ENCODE results near the gene FKBP7.
"Not testable (repeated sequence)": the region's sequence is repeated elsewhere in the genome, so short reads cannot be mapped to it uniquely, and the experiment has no call there.

Gene FKBP7

GRCh38 chr2:178485356-178485755, 7.0 kb upstream of the FKBP7 start:
- DNase-seq (ENCODE audit: low read depth in 2 of 2): no peak

GRCh38 chr2:178484245-178485041, 6.0 kb upstream of the FKBP7 start:
- DNase-seq (ENCODE audit: low read depth in 2 of 2): no peak

- DNase-seq (ENCODE audit: low read depth in 2 of 2): no peak
These were observed 4.0 kb upstream of the FKBP7 start for GRCh38 chr2:178482437-178482836.

GRCh38 chr2:178480227-178481181, 2.1 kb upstream of the FKBP7 start, which contains the start of gene PLEKHA3:
Gene PLEKHA3 (plus strand): TSS chr2:178480457. CDS start chr2:178480870, 413 bp downstream.
- DNase-seq (ENCODE audit: low read depth in 2 of 2): peak; percentile 55 to 68

GRCh38 chr2:178479758-178480226, 1.4 kb upstream of the FKBP7 start:
- no peak for DNase-seq (ENCODE audit: low read depth in 2 of 2)

- DNase-seq (ENCODE audit: low read depth in 2 of 2): no peak
These were observed 846 bp upstream of the FKBP7 start for GRCh38 chr2:178479275-178479616.

GRCh38 chr2:178478130-178478438, 316 bp downstream of the FKBP7 start:
- no peak for DNase-seq (ENCODE audit: low read depth in 2 of 2)

DNA sequence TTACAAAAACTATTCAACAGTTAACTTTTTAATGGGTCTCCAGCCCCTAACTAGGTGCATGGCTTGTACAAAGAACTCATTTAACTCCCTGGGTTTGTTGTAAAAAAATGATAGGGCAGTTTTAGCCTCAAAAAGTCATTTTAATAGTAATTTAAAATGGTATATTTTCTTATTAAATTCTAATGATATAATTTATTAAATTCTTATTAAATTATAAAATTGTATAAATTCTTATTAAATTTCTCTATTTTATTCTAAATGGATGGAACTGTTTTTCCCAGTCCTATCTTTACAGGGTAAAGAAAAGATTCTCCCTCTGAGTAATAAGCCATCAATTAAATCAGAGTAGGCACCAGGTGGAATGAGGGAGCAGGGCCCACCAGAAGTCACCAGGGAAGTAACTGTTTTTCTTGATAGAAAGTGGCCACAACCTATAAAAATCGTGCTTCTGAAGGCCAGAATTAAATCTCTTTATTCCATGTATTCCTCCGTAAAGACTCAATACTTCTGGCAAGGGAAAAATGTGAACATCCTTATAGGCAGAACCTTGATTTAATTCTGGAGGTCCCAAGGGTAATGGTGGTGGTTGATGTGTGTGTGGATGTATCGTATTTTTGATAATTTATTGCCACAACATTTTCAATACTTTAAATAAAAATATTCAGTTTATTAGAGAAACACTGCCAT, 814 bp downstream of the FKBP7 start:
- no peak for DNase-seq (ENCODE audit: low read depth in 2 of 2)

GRCh38 chr2:178476477-178476876, 1.9 kb downstream of the FKBP7 start:
- no peak for DNase-seq (ENCODE audit: low read depth in 2 of 2)

- DNase-seq (ENCODE audit: low read depth in 2 of 2): no peak
These were observed 3.8 kb downstream of the FKBP7 start for GRCh38 chr2:178474560-178474959.

DNA sequence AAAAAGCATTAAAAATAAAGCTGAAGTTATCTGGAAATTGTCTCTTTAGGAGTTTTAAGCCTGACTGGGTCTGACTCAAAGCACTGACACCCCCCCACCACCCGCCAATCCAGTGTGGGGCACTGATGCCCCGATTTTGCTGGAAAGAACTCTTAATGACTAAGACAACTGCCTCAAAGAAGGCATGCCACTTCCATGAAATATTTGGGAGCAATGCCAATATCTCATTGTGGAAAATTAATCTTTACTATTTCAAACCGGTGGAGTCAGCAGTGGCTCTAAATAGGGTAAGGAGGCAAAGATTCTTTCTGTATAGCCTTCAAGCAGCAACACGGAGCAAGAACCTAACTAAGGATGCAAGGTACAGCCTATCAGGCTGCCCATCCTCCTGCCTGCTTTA, 4.5 kb downstream of the FKBP7 start:
- DNase-seq (ENCODE audit: low read depth in 2 of 2): no peak

DNA sequence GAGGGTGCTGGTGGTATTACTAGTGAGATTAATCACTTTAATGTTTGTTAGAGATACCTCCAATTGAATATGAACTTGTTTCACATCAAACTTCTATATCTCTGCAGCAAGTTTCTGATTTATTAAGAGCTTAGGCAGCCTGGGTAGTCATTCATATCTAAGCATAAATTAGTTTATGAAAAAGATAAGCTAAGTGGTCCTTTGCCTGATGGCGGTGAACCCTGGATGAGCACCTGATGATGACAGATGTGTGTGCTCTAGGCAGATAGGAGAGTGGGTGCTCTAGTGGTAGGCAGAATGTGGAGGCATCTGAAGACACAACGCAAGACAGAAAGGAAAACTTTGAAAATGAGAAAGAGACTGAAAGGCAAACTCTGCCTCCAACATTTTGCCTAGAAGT, 5.0 kb downstream of the FKBP7 start:
- no peak for DNase-seq (ENCODE audit: low read depth in 2 of 2)

GRCh38 chr2:178471313-178471712, 7.1 kb downstream of the FKBP7 start:
- not testable (repeated sequence) for DNase-seq (ENCODE audit: low read depth in 2 of 2)

GRCh38 chr2:178469219-178469849, 9.1 kb downstream of the FKBP7 start:
- DNase-seq (ENCODE audit: low read depth in 2 of 2): no peak

DNA sequence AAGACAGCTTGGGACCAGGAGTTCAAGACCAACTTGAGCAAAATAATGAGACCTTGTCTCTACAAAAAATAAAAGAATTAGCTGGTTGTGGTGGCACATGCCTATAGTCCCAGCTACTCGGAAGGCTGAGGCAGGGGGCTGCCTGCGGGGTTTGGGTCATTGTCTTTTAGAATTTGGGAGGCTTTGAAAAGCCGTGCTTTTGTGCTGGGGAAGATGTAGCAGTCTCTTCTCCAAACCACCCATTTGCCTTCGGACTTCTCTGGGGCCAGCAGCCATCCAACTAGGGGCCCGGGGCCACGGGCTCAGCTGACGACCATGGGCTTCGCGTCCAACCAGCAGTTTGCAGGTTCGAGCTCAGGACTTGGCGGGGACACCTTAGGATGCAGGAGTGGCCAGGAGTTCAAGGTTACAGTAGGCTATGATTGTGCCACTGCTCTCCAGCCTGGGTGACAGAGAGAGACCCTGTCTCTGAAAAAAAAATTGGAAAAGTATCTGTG, 21.0 kb downstream of the FKBP7 start:
- DNase-seq (ENCODE audit: low read depth in 2 of 2): no peak

GRCh38 chr2:178455947-178456346, 22.5 kb downstream of the FKBP7 start:
- DNase-seq (ENCODE audit: low read depth in 2 of 2): no peak

- DNase-seq (ENCODE audit: low read depth in 2 of 2): no peak
These were observed 25.5 kb downstream of the FKBP7 start for GRCh38 chr2:178452870-178453269.

DNA sequence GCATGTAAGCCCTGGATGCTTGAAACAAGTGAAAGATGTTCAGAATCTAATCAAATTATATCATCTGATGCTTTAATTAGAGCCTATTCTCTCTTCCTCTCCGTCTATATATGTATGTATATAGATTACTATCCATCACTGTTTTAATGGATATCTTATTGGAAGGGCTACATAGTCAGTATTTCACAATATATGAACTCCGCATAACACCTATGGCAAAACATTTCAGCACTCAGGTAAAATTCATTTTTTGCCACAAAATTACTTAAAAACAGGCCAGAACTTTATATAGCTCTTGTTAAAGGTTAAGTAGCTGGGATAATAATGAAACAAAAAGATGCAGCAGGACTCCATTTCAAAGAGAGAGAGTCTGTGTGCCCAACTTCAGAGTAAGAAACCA, 26.1 kb downstream of the FKBP7 start:
- no peak for DNase-seq (ENCODE audit: low read depth in 2 of 2)

- peak; percentile 91 to 96 for DNase-seq (ENCODE audit: low read depth in 2 of 2)
These were observed 27.4 kb downstream of the FKBP7 start, which contains the start of the genes PJVK and PRKRA for GRCh38 chr2:178450774-178451525. Gene PJVK (plus strand): TSS chr2:178451378. CDS start chr2:178453410, 2,032 bp downstream. Gene PRKRA (minus strand): TSS chr2:178451175. CDS start chr2:178451030, 145 bp downstream.

DNA sequence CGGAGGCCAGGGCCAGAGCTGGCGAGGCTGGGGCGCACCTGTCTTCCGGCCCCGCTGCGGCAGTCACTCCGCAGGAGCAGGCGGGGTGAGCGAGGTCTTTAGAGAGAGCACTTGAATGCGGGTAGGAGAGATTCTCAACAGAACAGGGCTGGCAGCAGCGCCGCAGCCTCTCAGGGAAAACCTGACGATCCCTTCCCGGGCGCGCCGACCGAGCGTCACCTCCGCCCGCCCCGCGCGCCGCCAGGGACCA, 28.0 kb downstream of the FKBP7 start:
- peak in 1 of 2 donors; percentile 61 for DNase-seq (ENCODE audit: low read depth in 2 of 2)

Measured in stimulated activated CD8-positive, alpha-beta memory T cell treated with anti-CD3 and anti-CD28 coated beads, Interleukin-7, amount 100 ng/mL, for 4 hours (primary cell).